A549 (cell line): ENCODE results near the gene NR4A2. TPM values are rescaled to one million over a fixed set of nuclear protein-coding genes. Genes with fewer than 3 reads are reported as not detected.

Experiments
- ATAC-seq, 2 experiments: fragments of 200-7000 bp in 1 of 2; fragments of >200 bp in 1 of 2; cut with Nextera tagmentation in 1 of 2; cut with Tn5 transposase in 1 of 2; 3 replicates each; pipeline versions ENCODE4 v1.8.0 to v1.9.1; 2018 to 2020; ENCODE audit warnings: mild to moderate bottlenecking in 1 of 2, moderate library complexity in 1 of 2
- CTCF ChIA-PET: fragments of 300-600 bp; sonication (Branson Sonifier 250); formaldehyde crosslinking; extraction: SDS; loops from one replicate; lab custom pipeline; 2021; ENCODE audit warnings: antibody characterized with exemption, inconsistent platforms; lab: Yijun Ruan, JAX
- POLR2A ChIA-PET: fragments of 350-600 bp; formaldehyde crosslinking; extraction: SDS; loops from one replicate; lab custom pipeline; 2021; ENCODE audit warnings: antibody characterized with exemption, inconsistent platforms; lab: Yijun Ruan, JAX
- DNase-seq, 2 experiments: peaks; one replicate each; pipeline versions ENCODE4 v3.0.0 to v3.0.0-alpha.2; 2011 to 2016; ENCODE audit warnings: low read depth in 1 of 2, low spot score in 1 of 2
- FAIRE-seq: peaks from 2 replicates; lab custom pipeline; 2011; peaks lifted over from hg19 to GRCh38; lab: Jason Lieb, UNC
- H3K27ac ChIP-seq, 2 experiments: fragments of >200 bp; sonication (Bioruptor Twin); formaldehyde crosslinking; 3 replicates each; pipeline ENCODE4 v1.5.1; 2016 to 2017
- H3K4me1 ChIP-seq: fragments of >200 bp; sonication (Bioruptor Twin); formaldehyde crosslinking; 3 replicates; pipeline ENCODE4 v1.6.1; 2016
- H3K4me2 ChIP-seq: fragments of >200 bp; sonication (Bioruptor Twin); formaldehyde crosslinking; 3 replicates; pipeline ENCODE4 v1.6.1; 2016
- H3K4me3 ChIP-seq: fragments of >200 bp; sonication (Bioruptor Twin); formaldehyde crosslinking; 3 replicates; pipeline ENCODE4 v1.5.1; 2016
- H3K9me3 ChIP-seq: fragments of >200 bp; sonication (Bioruptor Twin); formaldehyde crosslinking; 3 replicates; pipeline ENCODE4 v1.6.1; 2016
- BHLHE40 ChIP-seq: IDR thresholded peaks from 2 replicates; pipeline ENCODE4 v1.6.1; 2012; ENCODE audit warnings: low read depth, low read length, inconsistent platforms
- CEBPB ChIP-seq, 2 experiments: fragments of >200 bp in 1 of 2; sonication (Bioruptor Twin) in 1 of 2; formaldehyde crosslinking in 1 of 2; IDR thresholded peaks; 2 replicates each; pipeline ENCODE4 v1.6.1; 2012 to 2016
- EHF ChIP-seq: fragments of 250-450 bp; sonication (Bioruptor Pico); IDR thresholded peaks from 2 replicates; pipeline ENCODE4 v1.5.0; 2020; ENCODE audit warnings: mild to moderate bottlenecking
- EHMT2 ChIP-seq: fragments of 200-600 bp; sonication (generic); IDR thresholded peaks from 2 replicates; pipeline ENCODE4 v1.6.1; 2016; ENCODE audit warnings: antibody characterized with exemption, low read depth, mild to moderate bottlenecking, moderate library complexity
- EP300 ChIP-seq, 2 experiments: fragments of >200 bp; sonication (Bioruptor Twin); formaldehyde crosslinking; IDR thresholded peaks; 2 replicates in 1 of 2; 3 replicates in 1 of 2; pipeline ENCODE4 v1.6.1; 2016 to 2017
- FOXS1 ChIP-seq: fragments of 250-450 bp; sonication (Bioruptor Pico); IDR thresholded peaks from 2 replicates; pipeline ENCODE4 v1.5.0; 2020; ENCODE audit warnings: mild to moderate bottlenecking, moderate library complexity
- HDAC2 ChIP-seq: fragments of 200-600 bp; sonication (generic); IDR thresholded peaks from 2 replicates; pipeline ENCODE4 v1.6.1; 2016
- HES2 ChIP-seq: fragments of >200 bp; sonication (Bioruptor Twin); formaldehyde crosslinking; IDR thresholded peaks from 2 replicates; pipeline ENCODE4 v1.6.1; 2016
- HMGXB4 ChIP-seq: fragments of 250-450 bp; sonication (Bioruptor Pico); IDR thresholded peaks from 2 replicates; pipeline ENCODE4 v1.5.0; 2021; ENCODE audit warnings: mild to moderate bottlenecking, moderate library complexity, borderline replicate concordance
- KDM5A ChIP-seq: fragments of 200-600 bp; sonication (generic); IDR thresholded peaks from 2 replicates; pipeline ENCODE4 v1.6.1; 2016; ENCODE audit warnings: antibody characterized with exemption, mild to moderate bottlenecking
- MAFK ChIP-seq: fragments of 450-650 bp; IDR thresholded peaks from 2 replicates; pipeline ENCODE4 v1.6.1; 2014; ENCODE audit not compliant: partially characterized antibody
- MAX ChIP-seq: IDR thresholded peaks from 2 replicates; pipeline ENCODE4 v1.6.1; 2012
- NPAS2 ChIP-seq: fragments of 250-450 bp; sonication (Bioruptor Pico); IDR thresholded peaks from 2 replicates; pipeline ENCODE4 v1.8.0; 2022; ENCODE audit warnings: mild to moderate bottlenecking, moderate library complexity, borderline replicate concordance
- POLR2A ChIP-seq: IDR thresholded peaks from 2 replicates; pipeline ENCODE4 v1.6.1; 2012; ENCODE audit warnings: mild to moderate bottlenecking, low read length
- RARB ChIP-seq: fragments of 250-450 bp; sonication (Bioruptor Pico); IDR thresholded peaks from 2 replicates; pipeline ENCODE4 v1.8.0; 2021; ENCODE audit warnings: mild to moderate bottlenecking, moderate library complexity
- REST ChIP-seq: fragments of 200-600 bp; sonication (generic); IDR thresholded peaks from 2 replicates; pipeline ENCODE4 v1.6.1; 2016; ENCODE audit warnings: antibody characterized with exemption, mild to moderate bottlenecking, moderate library complexity
- RNF2 ChIP-seq: fragments of 200-600 bp; sonication (generic); IDR thresholded peaks from 2 replicates; pipeline ENCODE4 v1.6.1; 2016; ENCODE audit warnings: low read depth, mild to moderate bottlenecking, antibody characterized with exemption, moderate library complexity, borderline replicate concordance
- SREBF2 ChIP-seq: fragments of 450-650 bp; IDR thresholded peaks from 2 replicates; pipeline ENCODE4 v1.6.1; 2014; ENCODE audit warnings: mild to moderate bottlenecking, moderate library complexity
- TFCP2L1 ChIP-seq: fragments of 250-450 bp; sonication (Bioruptor Pico); IDR thresholded peaks from 2 replicates; pipeline ENCODE4 v1.5.0; 2021; ENCODE audit warnings: mild to moderate bottlenecking
- TP53 ChIP-seq: fragments of 250-450 bp; sonication (Bioruptor Pico); IDR thresholded peaks from 2 replicates; pipeline ENCODE4 v1.5.0; 2021; ENCODE audit warnings: mild to moderate bottlenecking, moderate library complexity
- ZC3H11A ChIP-seq: fragments of 450-650 bp; IDR thresholded peaks from 2 replicates; pipeline ENCODE4 v1.6.1; 2014; ENCODE audit warnings: antibody characterized with exemption, mild to moderate bottlenecking
- ZSCAN20 ChIP-seq: fragments of 250-450 bp; sonication (Bioruptor Pico); IDR thresholded peaks from 2 replicates; pipeline ENCODE4 v1.8.0; 2022; ENCODE audit warnings: mild to moderate bottlenecking, moderate library complexity
- WGBS: methylation state at CpG from one replicate; pipeline ENCODE4 v1.1.6; 2017; ENCODE audit errors: missing lambda C conversion rate; 5-methylcytosine and 5-hydroxymethylcytosine counted together
- polyA plus RNA-seq, 4 experiments: library from polyadenylated mRNA; depleted of rRNA in 3 of 4; stranded (reverse); fragments of >200 nt; fragmentation: RNase III in 1 of 4; extraction: RNeasy Plus Mini Kit Qiagen cat#74134 plus additional on column Dnase treatment in 1 of 4; gene quantifications; 2 replicates in 3 of 4; 3 replicates in 1 of 4; pipeline ENCODE4 v1.2.3, GENCODE V29; 2011 to 2017

NR4A2 gene
- polyA plus RNA-seq, 2 of the 4 experiments (the other 2 are of a cell fraction) = 2.3 to 9.7 TPM

GRCh38 chr2:156319811-156320485 lies 12.6 kb downstream of the NR4A2 start:
- peak overlapping the region; percentile 39 for H3K4me3 ChIP-seq
- no peak for FAIRE-seq
- peak overlapping the region; percentile 73 for H3K4me2 ChIP-seq
- H3K27ac ChIP-seq = no peak overlapping the region; a peak in 1 of 6 replicates
- no peak for DNase-seq
- peaks cover 10% of the 10 kb centered on the region; the same call in 2 of the 3 replicates for H3K4me1 ChIP-seq
- 85% methylated on average over 40 of the region's 47 CpGs for WGBS
- ATAC-seq = peak; percentile 3 to 12; a peak in 3 of 6 replicates
- ChIA-PET CTCF (interaction anchor here (1.8 kb wide), 1 partner anchor 270 kb away, joined by 5 read pairs; no protein-coding TSS in a partner anchor), POLR2A (no interaction called here)
- H3K9me3 ChIP-seq = no peaks in the 10 kb centered on the region
- TF ChIP-seq HES2 = no peak
- no peak for TF ChIP-seq REST
- TF ChIP-seq EHF (CRISPR knock-in tag) = no peak
- no peak for TF ChIP-seq RARB (CRISPR knock-in tag)
- TF ChIP-seq SREBF2 = no peak
- no peak for TF ChIP-seq POLR2A
- no peak for TF ChIP-seq ZC3H11A
- no peak for TF ChIP-seq KDM5A
- TF ChIP-seq HMGXB4 (CRISPR knock-in tag) = no peak
- no peak for TF ChIP-seq EP300 (IDR thresholded peaks at IDR 0.05)
- TF ChIP-seq CEBPB (IDR thresholded peaks at IDR 0.05) = no peak
- TF ChIP-seq TFCP2L1 (CRISPR knock-in tag) = no peak
- no peak for TF ChIP-seq TP53 (CRISPR knock-in tag)
- no peak for TF ChIP-seq FOXS1 (CRISPR knock-in tag)
- no peak for TF ChIP-seq EHMT2
- no peak for TF ChIP-seq NPAS2
- no peak for TF ChIP-seq ZSCAN20 (CRISPR knock-in tag)

GRCh38 chr2:156317631-156318030 lies 14.9 kb downstream of the NR4A2 start:
- H3K4me2 ChIP-seq = no peak overlapping the region
- H3K9me3 ChIP-seq = no peaks in the 10 kb centered on the region
- H3K27ac ChIP-seq = no peak overlapping the region
- POLR2A ChIA-PET = no interaction called here
- no peak for ATAC-seq
- no peak for TF ChIP-seq RNF2
- CTCF ChIA-PET = interaction anchor here (1.5 kb wide), 1 partner anchor 14 kb away, joined by 4 read pairs; no protein-coding TSS in a partner anchor
- 50% methylated on average over 3 of the region's 3 CpGs for WGBS
- no peak for DNase-seq
- no peak for FAIRE-seq
- no peak overlapping the region for H3K4me3 ChIP-seq
- peaks cover 10% of the 10 kb centered on the region; the same call in 2 of the 3 replicates for H3K4me1 ChIP-seq

- Histone ChIP-seq H3K4me1 (no peaks in the 10 kb centered on the region), H3K4me3 (no peak overlapping the region), H3K27ac (no peak overlapping the region), H3K9me3 (no peaks in the 10 kb centered on the region), H3K4me2 (no peak overlapping the region)
- DNase-seq (no peak), FAIRE-seq (no peak), ATAC-seq (no peak; a peak in 1 of 6 replicates)
- POLR2A ChIA-PET = no interaction called here
- TF ChIP-seq HDAC2 = no peak
- no peak for TF ChIP-seq MAFK
- no peak for TF ChIP-seq MAX
- no peak for TF ChIP-seq BHLHE40
- CTCF ChIA-PET = no interaction called here
- 40% methylated on average over 2 of the region's 2 CpGs for WGBS
These were observed 20.5 kb downstream of the NR4A2 start for GRCh38 chr2:156311976-156312375.
